Activated naive CD8-positive, alpha-beta T cell (primary cell): ENCODE results near the gene MSRB3.
"Not testable (repeated sequence)": the region's sequence is repeated elsewhere in the genome, so short reads cannot be mapped to it uniquely, and the experiment has no call there.

Source experiments
- H3K27ac Mint-ChIP-seq: one replicate; pipeline ENCODE4 v1.8.0; 2021; ENCODE audit warnings: mixed read lengths
- H3K27me3 Mint-ChIP-seq: one replicate; pipeline ENCODE4 v1.8.0; 2021; ENCODE audit warnings: mixed read lengths
- H3K36me3 Mint-ChIP-seq: one replicate; pipeline ENCODE4 v1.8.0; 2021; ENCODE audit warnings: mixed read lengths
- H3K4me1 Mint-ChIP-seq: one replicate; pipeline ENCODE4 v1.8.0; 2021; ENCODE audit warnings: low read depth, mixed read lengths
- H3K4me3 Mint-ChIP-seq: one replicate; pipeline ENCODE4 v1.8.0; 2021; ENCODE audit warnings: mild to moderate bottlenecking, mixed read lengths
- H3K9me3 Mint-ChIP-seq: one replicate; pipeline ENCODE4 v1.8.0; 2021; ENCODE audit warnings: low read depth, mixed read lengths

MSRB3 gene

DNA sequence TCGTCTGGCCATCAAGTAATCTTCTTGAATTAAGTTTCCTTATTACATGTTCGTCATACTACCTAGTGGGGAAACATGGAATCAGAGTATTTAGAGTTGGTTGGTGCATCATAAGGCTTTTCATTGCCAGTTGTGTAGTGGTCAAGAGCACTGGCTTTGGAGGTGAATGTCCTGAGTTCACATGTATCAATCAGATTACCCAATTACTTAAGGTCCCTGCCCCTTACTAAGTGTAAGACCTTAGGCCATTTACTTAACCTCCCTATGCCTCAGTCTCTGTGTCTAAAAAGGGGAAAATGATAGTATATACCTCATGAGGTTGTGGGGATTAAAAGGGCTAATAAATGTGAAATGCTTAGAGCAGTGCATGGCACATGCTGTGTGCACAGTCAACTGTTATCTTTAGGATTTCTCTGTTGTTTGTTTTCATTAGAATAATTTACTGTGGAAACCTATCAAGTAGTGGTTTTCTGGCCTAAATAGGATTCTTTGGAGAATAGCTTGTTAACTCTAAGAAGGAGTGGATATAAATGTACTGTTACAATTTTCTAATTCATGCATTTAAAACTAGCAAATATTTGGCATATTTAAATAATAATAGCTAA is 27.0 kb downstream of the MSRB3 start:
- H3K9me3 Mint-ChIP-seq = no peaks in the 10 kb centered on the region
- H3K27ac Mint-ChIP-seq = no peak overlapping the region
- H3K36me3 Mint-ChIP-seq = no peaks in the 10 kb centered on the region
- peaks cover 9% of the 10 kb centered on the region for H3K4me1 Mint-ChIP-seq
- H3K27me3 Mint-ChIP-seq = peaks cover 7% of the 10 kb centered on the region
- no peak overlapping the region for H3K4me3 Mint-ChIP-seq

DNA sequence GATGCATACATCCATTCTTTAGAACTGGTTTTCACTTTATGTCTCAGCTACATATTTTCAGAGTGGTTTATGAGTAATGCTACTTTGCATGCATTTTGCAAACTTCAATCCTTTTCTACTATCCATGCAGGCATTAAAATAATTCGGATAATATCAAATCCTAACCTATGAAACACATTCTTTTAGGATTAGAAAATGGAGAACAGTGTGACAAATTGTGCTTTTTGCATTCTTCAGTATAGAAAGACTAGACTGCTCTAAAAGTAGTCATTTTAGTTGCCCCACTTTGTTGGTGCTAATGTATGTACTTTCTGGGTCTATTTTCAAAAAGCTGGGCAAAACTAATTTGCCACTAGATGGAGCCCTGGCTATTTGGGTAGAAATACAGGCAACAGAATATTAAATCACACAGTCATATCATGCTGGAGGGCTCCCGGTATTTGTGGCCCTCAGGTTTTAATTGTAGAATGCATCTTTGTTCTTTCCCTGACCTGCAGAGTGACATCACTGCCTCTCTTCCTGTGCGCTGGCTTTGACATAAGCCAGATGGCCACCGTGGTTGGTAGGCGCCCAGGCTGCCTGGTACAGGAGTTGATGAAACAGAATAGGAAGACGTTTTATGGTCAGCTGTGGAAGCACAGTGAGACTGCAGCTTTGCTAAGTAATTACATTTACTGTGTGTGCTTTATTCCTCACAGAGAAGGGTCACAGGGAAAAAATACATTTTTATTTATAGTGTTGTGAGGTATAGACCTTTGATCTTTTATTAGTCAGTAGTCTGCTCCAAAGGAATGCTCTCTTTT is 28.1 kb downstream of the MSRB3 start:
- H3K27me3 Mint-ChIP-seq = peaks cover 7% of the 10 kb centered on the region

GRCh38 chr12:65307169-65307501 is 28.7 kb downstream of the MSRB3 start:
- peaks cover 7% of the 10 kb centered on the region for H3K27me3 Mint-ChIP-seq

More for the DNA sequence above, 28.1 kb downstream of the MSRB3 start:
- no peak overlapping the region for H3K4me3 Mint-ChIP-seq
- H3K4me1 Mint-ChIP-seq = peaks cover 9% of the 10 kb centered on the region
- H3K27ac Mint-ChIP-seq = no peak overlapping the region
- H3K9me3 Mint-ChIP-seq = no peaks in the 10 kb centered on the region
- no peaks in the 10 kb centered on the region for H3K36me3 Mint-ChIP-seq

DNA sequence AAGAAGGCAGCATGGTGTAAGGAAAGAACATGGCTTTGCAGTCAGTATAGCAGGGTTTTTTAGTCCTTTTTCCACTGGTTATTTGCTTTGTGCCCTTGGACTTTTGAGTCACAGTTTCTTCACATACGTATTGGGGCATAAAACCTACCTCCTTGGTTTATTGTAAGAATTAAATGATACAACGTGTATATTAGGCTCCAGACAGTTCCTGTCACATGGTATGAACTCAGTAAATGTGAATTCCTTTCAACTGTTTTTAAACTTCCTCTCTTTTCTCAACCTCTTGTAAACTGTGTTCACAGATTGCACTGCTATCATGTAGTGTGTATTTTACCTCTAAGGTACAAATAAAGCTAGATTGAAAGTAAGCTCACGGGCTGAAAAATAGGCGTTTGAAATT is 29.5 kb downstream of the MSRB3 start:
- H3K4me3 Mint-ChIP-seq = no peak overlapping the region
- no peaks in the 10 kb centered on the region for H3K9me3 Mint-ChIP-seq
- no peak overlapping the region for H3K27ac Mint-ChIP-seq
- H3K4me1 Mint-ChIP-seq = peaks cover 9% of the 10 kb centered on the region
- H3K36me3 Mint-ChIP-seq = no peaks in the 10 kb centered on the region
- H3K27me3 Mint-ChIP-seq = peaks cover 9% of the 10 kb centered on the region

More at GRCh38 chr12:65307169-65307501, 28.7 kb downstream of the MSRB3 start:
- Mint-ChIP-seq H3K9me3 (no peaks in the 10 kb centered on the region), H3K36me3 (no peaks in the 10 kb centered on the region), H3K4me1 (peaks cover 9% of the 10 kb centered on the region), H3K4me3 (no peak overlapping the region), H3K27ac (no peak overlapping the region)

DNA sequence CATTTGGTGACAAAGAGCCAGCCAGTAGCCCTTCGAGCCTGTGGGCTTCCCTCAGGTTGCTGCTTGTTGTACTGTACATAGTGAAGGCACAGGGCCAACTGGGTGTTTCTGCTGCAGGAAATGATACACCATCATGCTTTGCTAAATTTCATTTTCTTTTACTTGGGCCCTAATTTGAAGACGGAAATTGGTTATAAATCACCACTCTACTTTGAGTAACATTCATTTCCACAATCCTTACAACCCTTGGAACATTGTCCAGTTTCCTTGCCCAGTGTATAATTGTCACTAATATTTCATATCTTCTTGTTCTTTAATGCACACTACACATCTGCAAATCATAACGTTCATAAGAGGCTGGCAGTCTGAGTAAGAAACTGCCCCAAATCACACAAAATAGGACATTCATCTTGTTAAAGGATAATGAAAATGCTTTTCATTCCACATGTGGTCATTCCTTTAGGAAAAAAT is 30.2 kb downstream of the MSRB3 start:
- Mint-ChIP-seq H3K4me3 (no peak overlapping the region), H3K36me3 (no peaks in the 10 kb centered on the region), H3K27me3 (peaks cover 8% of the 10 kb centered on the region), H3K9me3 (no peaks in the 10 kb centered on the region), H3K27ac (no peak overlapping the region), H3K4me1 (peaks cover 9% of the 10 kb centered on the region)

- Mint-ChIP-seq H3K9me3 (no peaks in the 10 kb centered on the region), H3K27ac (no peak overlapping the region), H3K4me3 (no peak overlapping the region), H3K27me3 (peaks cover 8% of the 10 kb centered on the region), H3K36me3 (no peaks in the 10 kb centered on the region), H3K4me1 (peaks cover 9% of the 10 kb centered on the region)
These were observed 32.8 kb downstream of the MSRB3 start for GRCh38 chr12:65311260-65311659.

- no peaks in the 10 kb centered on the region for H3K9me3 Mint-ChIP-seq
- H3K27ac Mint-ChIP-seq = no peak overlapping the region
- peaks cover 5% of the 10 kb centered on the region for H3K27me3 Mint-ChIP-seq
- no peaks in the 10 kb centered on the region for H3K36me3 Mint-ChIP-seq
- H3K4me1 Mint-ChIP-seq = peaks cover under 1% of the 10 kb centered on the region
- no peak overlapping the region for H3K4me3 Mint-ChIP-seq
These were observed 35.3 kb downstream of the MSRB3 start for GRCh38 chr12:65313719-65314317.

GRCh38 chr12:65315238-65315637 is 36.8 kb downstream of the MSRB3 start:
- H3K4me1 Mint-ChIP-seq, H3K36me3 Mint-ChIP-seq, H3K27me3 Mint-ChIP-seq, H3K27ac Mint-ChIP-seq, H3K9me3 Mint-ChIP-seq, H3K4me3 Mint-ChIP-seq: not testable (repeated sequence)

GRCh38 chr12:65318186-65318685 is 39.8 kb downstream of the MSRB3 start:
- peaks cover 5% of the 10 kb centered on the region for H3K27me3 Mint-ChIP-seq
- H3K4me3 Mint-ChIP-seq = no peak overlapping the region
- no peaks in the 10 kb centered on the region for H3K4me1 Mint-ChIP-seq
- H3K27ac Mint-ChIP-seq = no peak overlapping the region
- H3K36me3 Mint-ChIP-seq = no peaks in the 10 kb centered on the region
- no peaks in the 10 kb centered on the region for H3K9me3 Mint-ChIP-seq

DNA sequence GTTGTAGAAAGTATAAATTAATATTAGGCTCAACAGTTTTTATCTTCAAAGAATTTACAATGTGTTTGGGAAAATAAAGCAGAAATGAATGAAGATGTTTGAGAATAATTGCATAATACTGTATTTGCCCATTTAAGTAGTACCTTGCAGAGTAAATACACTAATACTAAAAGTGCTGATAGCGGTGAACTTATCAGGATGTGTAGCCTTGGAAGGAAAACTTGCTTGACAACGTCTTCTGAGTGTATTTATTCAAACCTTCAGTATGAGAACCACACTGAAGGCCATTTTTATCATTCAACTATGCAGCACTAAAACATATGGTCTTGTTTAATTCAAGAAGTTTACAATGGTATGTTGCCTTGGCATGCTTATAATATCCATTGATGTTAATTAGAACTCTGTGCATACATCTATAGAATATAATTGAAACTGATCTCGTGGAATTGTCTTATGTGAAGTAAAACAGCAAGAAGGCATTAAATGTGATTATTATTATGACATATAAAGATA is 41.3 kb downstream of the MSRB3 start:
- Mint-ChIP-seq H3K36me3 (no peaks in the 10 kb centered on the region), H3K4me3 (no peak overlapping the region), H3K9me3 (no peaks in the 10 kb centered on the region), H3K27me3 (peaks cover 5% of the 10 kb centered on the region), H3K27ac (no peak overlapping the region), H3K4me1 (no peaks in the 10 kb centered on the region)

GRCh38 chr12:65323070-65323469 is 44.6 kb downstream of the MSRB3 start:
- no peaks in the 10 kb centered on the region for H3K36me3 Mint-ChIP-seq
- no peaks in the 10 kb centered on the region for H3K4me1 Mint-ChIP-seq
- H3K27ac Mint-ChIP-seq = no peak overlapping the region
- no peaks in the 10 kb centered on the region for H3K9me3 Mint-ChIP-seq
- H3K4me3 Mint-ChIP-seq = no peak overlapping the region
- H3K27me3 Mint-ChIP-seq = peaks cover 4% of the 10 kb centered on the region

DNA sequence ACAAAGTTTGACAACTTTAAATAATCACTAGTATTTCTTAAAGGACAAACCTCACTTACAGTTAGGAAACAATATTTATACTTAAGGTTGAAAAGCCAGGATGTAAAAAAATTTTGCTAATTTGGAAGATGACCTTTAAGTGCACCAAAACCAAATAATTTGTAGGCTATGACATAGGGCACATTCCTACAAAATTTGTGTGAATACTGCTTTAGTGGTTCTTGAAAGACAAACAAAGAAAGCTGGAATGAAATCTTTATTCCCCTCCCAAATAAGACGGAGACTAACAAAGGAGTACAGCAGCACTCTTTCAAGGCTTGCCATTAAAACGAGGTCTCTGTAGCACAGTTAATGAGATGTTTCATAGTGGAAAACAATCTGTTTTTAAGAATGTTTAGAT is 45.6 kb downstream of the MSRB3 start:
- Mint-ChIP-seq H3K4me1 (no peaks in the 10 kb centered on the region), H3K27me3 (peaks cover 4% of the 10 kb centered on the region), H3K36me3 (no peaks in the 10 kb centered on the region), H3K4me3 (no peak overlapping the region), H3K9me3 (no peaks in the 10 kb centered on the region), H3K27ac (no peak overlapping the region)

DNA sequence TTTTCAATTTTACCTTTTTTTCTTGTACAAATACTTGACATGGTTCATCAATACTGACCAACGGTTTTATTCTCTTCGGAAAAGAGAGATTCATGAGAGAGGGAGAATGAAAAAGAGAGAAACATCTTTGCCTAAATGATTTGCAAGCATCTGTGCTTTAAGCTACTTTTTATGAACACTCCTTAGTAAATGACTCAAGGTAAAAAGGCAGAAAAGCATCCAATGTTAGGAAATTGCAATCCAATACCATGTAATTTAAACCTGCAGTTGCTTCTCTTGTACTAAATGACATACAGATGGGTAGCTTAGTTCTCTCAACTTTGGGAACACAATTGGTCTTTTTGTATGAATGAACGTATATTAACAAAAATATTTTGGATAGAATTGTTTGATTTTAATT is 46.1 kb downstream of the MSRB3 start:
- no peaks in the 10 kb centered on the region for H3K36me3 Mint-ChIP-seq
- H3K4me1 Mint-ChIP-seq = no peaks in the 10 kb centered on the region
- H3K27me3 Mint-ChIP-seq = peaks cover 4% of the 10 kb centered on the region
- H3K4me3 Mint-ChIP-seq = no peak overlapping the region
- H3K27ac Mint-ChIP-seq = no peak overlapping the region
- H3K9me3 Mint-ChIP-seq = no peaks in the 10 kb centered on the region

DNA sequence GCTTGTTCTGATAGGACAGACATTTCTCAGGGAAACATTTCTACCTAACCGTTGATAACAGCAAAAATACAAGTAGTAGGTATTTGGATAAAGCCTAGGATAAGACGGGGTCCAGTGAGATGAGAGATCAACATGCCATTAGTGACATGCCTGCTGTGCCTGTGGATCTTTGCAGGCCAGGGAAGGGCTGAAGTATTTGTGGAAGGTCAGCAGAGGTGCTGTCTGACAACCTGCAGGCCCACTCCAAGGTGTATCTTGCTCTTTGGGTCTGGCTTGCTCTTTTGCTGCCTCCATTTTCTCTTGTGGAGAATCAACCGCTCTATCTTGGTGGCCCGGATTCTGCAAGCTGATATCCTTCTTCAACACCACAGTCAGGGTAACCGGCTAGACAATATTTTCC is 46.7 kb downstream of the MSRB3 start:
- no peaks in the 10 kb centered on the region for H3K36me3 Mint-ChIP-seq
- H3K27me3 Mint-ChIP-seq = peaks cover 7% of the 10 kb centered on the region
- no peaks in the 10 kb centered on the region for H3K4me1 Mint-ChIP-seq
- no peak overlapping the region for H3K27ac Mint-ChIP-seq
- no peak overlapping the region for H3K4me3 Mint-ChIP-seq
- no peaks in the 10 kb centered on the region for H3K9me3 Mint-ChIP-seq

- no peaks in the 10 kb centered on the region for H3K36me3 Mint-ChIP-seq
- H3K4me3 Mint-ChIP-seq = no peak overlapping the region
- no peaks in the 10 kb centered on the region for H3K4me1 Mint-ChIP-seq
- no peaks in the 10 kb centered on the region for H3K9me3 Mint-ChIP-seq
- no peak overlapping the region for H3K27ac Mint-ChIP-seq
- peaks cover 7% of the 10 kb centered on the region for H3K27me3 Mint-ChIP-seq
These were observed 48.1 kb downstream of the MSRB3 start for GRCh38 chr12:65326616-65327015.
